LHCN-M2 (cell line): ENCODE results near the gene PGBD5. TPM values are rescaled to one million over a fixed set of nuclear protein-coding genes. Genes with fewer than 3 reads are reported as not detected.

Experiments
- DNase-seq: peaks from one replicate; pipeline ENCODE4 v3.0.0-alpha.2; 2012; ENCODE audit warnings: low read depth
- total RNA-seq: library from RNA; depleted of rRNA; stranded (reverse); fragments of >200 nt; gene quantifications from 2 replicates; pipeline ENCODE4 v1.2.3, GENCODE V29; 2014

PGBD5 gene
- total RNA-seq, 1 experiment from 2014 or later, result 0.29 TPM

DNA sequence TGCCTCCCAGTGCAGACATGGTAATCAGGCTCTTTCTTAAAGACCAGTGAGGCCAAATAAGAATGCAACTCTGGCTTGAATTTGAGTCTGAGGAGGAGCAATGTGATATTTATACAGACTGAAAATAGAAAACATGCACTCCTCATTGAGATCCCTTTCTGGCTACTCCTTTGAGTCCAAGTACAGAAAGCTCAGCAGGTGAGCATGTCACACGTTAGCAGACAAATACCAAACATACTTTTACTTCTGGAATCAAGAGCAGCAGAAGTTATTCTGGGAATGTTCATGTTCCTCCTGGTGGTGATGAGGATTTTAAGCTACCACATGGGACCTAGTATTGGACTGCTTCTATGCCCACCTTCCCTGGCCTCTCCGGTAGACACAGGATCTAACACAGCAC lies 48.3 kb downstream of the PGBD5 start:
- DNase-seq, result no peak

DNA sequence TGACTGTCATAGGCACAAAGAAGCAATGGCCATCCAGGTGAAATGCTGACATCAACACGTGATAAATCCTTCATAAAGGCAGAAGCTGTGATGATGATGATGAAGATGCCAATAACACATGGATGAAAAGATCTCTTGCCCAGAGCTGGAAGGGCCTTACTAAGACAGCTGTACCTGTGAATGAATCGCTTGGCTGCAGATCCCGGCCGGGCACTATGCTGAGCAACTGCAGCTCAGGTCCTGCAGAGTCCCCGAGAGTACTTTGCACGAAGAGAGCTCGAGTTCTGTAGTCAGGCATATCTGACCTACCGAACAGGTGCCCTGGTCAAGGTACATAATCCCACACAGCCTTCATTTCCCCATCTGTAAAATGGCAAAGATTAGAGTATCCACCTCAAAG lies 48.8 kb downstream of the PGBD5 start:
- DNase-seq, result no peak

DNA sequence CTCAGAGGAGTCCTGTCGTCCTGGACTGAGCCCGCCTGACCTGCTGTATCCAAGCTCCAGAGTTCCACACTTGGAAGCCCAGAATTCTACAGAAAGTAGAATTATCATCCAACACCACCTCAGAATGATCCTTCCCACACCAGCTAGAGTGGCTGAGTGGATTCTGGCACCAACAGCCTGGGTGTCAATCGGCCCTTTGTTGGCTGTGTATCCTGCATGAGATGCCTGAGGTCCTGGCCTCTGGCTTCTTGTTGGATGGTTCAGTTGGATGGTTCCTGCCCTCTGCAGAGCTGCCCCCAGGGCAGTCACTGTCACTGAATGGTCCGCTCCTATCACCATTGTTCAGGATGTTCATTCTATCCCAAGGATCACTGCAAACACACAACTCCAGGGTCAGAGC lies 49.8 kb downstream of the PGBD5 start:
- no peak for DNase-seq

DNA sequence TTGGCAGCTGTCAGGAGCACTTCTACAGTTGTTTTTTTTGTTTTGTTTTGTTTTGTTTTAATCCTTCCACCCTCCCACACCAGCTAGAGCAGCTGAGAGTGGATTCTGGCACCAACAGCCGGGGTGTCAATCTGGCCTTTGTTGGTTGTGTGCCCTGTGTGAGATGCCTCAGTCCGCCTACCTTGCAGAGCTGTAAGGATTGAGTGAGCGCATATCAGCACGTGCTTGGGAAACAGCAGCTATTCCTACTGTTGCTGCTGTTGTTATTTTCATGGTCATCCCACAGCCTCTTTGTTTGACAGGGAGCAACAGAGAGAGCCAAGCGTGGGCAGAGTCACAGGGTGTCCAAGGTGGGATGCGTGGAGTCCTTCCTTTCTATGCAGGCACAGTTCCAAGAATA lies 50.4 kb downstream of the PGBD5 start:
- DNase-seq, result peak; percentile 18

DNA sequence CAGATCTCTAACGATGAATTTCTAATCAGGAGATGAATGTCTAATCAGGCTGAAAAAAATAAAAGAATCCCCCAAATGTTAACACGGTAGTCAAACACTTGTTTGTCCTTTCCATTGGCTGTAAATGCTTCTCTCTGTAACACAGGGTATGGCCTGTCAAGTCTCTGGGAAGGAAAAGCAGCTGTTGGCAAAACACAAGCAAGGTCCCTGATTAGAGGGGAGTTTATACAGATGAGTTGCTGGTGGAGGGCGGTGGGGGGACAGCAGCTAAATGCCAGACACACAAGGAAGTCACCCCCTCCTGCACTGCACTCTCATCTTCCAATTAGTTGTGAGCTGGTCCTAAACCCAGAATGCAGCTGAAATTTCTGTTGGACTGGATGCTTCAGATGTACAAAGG lies 51.0 kb downstream of the PGBD5 start:
- no peak for DNase-seq

DNA sequence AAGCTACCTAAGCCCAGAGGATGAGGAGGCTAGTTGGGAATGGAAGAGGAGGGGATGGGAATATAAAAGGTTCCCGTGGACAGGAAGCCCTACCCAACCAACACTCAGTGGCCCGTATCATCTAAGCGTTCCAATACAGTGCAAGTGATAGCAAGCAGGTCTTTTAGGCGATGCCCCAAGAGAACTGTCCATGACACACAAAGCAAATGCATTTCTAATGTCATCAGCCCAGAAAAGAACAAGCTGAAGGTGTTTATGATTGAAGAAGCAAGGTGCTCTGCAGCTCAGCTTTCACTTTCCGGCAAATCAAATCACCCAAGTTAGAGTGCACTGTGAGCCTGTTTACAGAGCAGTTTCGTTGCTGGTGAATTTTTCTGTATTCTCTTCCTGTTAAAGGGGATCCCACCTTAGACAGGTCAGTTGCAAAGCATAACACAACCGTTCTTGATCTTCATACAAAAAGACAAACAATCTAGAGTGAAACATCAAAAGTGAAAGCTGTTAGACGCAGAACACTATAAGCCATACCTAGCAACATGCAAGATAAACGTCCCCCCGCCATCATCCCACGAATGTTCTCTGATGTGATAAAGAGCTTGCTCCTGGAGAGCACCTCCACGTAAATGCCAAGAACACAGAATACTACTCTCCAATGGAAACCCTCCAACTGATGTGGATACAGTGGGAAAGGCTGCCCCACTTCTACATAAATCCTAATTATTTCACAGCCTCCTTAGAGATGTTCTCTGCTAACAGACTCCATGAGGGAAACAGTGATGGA lies 54.0 kb downstream of the PGBD5 start:
- no peak for DNase-seq

DNA sequence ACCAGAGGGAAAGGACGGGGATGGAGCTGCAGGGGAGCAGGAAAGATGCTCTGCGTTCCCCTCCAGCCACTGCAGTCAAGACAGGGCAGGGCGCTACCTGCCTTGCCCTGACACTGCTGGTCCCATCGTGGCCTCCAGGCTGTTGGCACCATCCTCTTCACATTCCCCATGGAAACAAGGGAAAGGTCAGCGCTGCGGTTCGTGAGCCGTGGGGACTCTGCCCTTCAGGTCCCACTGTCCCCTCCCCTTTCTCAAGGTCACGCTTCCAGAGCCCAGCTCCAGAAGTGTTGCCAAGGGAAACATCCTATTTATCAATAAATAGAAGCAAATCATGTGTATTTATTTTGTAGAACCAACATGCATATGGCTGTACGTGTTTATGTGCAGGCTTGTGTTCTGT lies 56.0 kb downstream of the PGBD5 start:
- no peak for DNase-seq

DNA sequence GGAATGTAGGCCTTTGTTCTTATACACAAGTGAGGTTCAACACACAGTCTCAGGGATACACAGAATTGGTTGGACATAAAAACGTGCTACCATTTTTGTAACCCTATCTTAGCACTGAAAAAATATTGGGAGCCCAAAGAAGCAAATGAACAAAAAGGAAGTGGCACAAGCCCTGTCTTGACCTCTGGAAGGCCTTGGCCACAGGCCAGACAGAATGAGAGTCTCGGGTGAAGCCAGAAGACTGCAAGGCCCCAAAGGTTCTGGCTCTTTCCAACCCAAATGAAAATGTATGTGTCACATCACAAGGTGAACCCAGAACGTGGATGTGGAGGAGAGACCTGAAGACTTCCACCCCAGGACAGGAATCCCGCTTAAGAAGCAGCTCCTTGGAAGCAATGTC lies 57.3 kb downstream of the PGBD5 start:
- DNase-seq, result no peak

DNA sequence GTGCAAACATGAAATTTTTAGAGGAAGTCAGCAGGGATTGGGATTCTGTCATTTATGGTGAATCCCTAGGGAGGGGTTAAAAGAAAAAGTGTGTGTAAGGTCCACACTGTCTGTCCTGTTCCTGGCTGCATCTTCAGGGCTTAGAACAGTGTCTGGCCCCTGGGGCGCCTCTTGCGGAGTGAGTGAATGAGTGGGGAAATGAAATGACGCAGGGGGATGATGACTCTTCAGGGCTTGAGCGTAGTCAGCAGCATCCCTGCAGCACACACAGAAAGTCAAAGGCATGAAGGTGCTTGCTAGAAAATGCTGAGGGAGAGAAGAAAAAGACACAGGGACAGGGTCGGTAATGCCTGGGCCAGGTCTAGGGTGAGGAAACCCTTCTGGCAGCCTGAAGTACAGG lies 57.8 kb downstream of the PGBD5 start:
- DNase-seq, result no peak

DNA sequence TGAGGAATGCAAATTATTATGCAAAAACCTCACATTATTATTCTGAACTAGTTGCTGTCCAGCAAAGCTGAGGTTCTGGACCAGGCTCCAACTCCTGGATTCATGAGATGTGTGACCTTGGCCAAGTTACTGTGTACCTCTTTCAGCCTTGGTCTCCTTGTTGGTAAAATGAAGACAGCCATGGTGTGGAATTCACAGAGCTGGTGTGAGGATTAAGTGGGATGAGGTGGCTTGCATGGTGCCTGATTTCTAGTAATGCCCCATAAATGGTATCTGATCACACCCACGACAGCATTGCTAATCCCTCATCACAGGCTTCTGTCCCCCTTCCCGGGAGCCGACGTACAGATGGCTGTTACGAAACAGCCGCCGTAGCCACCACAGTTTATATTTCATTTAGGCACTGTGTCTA lies 59.6 kb downstream of the PGBD5 start:
- DNase-seq, result no peak

DNA sequence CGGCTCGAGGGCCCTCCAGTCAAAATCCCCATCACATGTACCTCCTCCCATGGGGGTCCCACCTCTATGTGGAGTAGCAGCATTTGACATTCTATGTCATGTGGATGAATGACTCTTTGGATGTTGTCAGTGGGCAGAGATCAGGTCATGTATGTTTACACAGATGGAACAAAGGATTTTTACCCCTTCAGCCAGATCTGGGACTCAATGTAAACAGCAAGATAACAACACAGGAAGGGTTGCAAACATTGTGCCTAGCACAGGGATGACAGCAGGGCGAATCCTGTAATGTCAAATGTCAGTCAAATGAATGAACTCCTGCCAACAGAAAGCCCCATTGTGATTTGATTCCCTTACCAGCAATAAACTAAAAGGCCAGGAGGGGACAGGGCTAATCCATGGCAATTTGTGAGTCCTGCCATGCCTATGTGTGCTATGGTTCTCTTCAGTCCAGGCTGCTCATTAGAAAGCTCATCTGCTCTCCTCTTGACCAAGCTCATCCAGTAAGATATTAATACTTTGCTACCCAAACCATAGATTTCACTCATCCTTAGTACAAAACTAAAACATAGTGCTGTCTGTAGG lies 60.3 kb downstream of the PGBD5 start:
- no peak for DNase-seq

DNA sequence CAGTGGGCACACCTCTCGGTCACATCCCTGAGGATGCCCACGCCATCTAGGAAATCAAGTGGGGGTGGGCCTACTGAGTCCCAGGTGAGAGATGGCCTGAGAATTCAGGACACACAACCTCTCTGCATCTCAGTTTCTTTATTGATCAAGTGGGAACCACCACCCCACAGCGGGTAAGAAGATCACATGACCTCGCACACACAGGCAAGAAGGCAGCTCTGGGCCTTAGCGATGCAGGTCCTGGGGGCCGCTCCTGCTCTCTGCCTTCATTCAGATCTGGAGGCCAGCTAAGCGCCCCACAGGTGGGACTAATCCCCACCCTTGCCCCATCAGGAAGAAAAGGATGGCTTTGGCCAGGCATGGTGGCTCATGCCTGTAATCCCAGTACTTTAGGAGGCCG lies 63.2 kb downstream of the PGBD5 start:
- DNase-seq, result no peak

DNA sequence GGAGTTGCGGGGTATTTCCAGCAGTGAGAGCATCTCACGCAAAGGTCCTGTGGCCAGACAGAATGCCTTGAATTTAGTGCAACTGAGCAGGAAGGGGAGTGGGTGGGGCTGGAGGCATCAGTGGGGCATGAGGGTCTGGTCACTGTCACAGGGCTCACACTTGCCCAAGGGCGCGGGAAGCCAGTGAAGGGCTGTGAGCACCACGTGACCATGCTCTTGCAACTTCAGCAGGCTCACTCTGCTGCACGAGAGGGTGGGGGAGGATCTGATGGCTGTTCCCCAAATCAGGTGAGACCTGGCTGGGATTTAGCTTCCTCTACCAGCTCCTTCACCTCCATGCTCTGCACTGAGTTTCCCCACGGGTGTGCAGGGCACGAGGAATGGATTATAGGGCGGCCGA lies 64.2 kb downstream of the PGBD5 start:
- DNase-seq, result no peak

DNA sequence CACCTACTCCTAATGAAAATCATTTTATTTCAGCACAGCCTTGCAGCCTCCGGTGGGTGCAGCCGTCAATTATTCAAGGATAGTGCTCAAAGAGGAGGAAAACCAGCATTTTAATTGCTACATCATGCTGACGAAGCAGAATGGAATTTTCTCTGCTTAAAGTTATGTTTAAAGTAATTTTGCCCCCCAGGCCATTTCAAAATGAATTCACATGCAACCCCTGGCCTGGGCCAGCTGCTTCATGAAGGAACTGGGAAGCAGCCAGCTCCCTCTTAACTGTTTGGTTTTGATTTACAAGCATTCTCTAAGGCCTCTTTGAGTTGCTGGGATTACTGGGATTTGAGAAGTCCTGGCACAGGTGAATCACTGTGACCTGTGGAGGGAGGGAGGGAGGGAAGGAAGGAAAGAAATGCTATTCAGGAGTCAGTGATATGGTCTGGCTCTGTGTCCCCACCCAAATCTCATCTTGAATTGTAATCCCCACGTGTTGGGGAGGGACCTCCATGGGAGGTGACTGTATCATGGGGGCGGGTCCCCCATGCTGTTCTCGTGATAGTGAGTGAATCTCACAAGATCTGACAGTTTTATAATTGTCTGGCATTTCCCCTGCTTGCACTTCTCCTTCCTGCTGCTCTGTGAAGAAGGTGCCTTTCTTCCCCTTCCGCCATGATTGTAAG lies 66.0 kb downstream of the PGBD5 start:
- peak; percentile 6 for DNase-seq

DNA sequence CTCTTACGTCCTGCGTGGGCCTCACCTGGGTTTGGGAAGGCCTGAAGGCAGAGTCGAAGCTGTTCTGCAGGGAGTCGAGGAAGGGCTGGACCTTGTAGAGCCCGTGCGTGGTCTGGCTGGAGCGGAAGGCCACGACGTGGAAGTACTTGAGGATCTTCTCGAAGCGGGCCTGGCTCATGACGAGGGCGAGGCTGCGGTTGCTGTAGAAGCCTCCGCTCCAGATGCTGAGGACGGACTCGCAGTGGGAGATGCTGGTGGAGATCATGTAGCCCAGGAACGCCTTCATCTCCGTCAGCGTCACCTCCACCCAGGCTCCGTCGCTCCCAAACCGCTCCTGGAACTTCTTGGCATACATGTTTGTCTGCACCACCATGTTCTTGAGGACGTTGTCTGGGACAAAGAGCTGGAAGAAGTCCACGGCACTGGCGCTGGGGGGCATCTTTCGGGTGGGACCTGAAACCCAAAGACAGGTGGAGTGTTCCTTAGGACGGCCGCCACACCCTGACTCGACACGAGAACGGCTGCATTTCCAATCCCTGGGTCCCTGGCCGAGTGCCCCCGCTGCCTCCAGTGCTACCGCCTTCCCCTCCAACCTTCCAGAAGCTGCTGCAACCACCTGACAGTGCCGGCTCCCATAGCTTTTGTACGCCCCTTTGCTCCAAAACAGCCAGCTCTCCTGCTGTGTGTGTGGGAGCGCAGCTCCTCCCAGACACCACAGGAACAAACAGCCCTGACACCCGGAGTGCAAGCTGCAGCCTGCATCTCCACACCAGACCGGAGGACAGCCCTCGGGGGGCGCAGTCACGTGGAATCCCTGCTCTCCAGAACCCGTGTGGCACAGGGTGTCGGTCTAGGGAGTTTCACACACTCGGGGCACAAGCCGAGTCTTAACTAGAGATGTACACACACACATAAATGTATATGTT lies 69.0 kb downstream of the PGBD5 start:
- DNase-seq, result no peak

DNA sequence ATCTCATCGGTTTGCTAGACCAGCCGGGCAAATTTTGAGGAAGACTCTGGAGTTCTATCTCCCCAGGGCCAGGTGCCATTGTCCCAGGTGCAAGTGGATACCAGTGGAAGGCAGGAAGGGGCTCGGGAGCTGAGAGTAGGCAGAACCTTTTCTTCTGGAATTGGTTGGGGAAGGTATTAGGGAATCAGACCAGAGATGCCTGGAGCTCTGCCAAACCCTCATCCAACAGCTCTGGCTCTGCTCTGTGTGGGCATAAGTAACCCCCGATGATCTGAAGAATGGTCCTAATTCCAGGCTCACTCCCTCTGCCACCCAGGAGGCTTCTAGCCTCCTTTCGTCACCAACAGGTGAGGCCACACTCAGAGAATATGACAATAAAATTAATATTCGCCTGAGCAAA lies 69.9 kb downstream of the PGBD5 start:
- no peak for DNase-seq

DNA sequence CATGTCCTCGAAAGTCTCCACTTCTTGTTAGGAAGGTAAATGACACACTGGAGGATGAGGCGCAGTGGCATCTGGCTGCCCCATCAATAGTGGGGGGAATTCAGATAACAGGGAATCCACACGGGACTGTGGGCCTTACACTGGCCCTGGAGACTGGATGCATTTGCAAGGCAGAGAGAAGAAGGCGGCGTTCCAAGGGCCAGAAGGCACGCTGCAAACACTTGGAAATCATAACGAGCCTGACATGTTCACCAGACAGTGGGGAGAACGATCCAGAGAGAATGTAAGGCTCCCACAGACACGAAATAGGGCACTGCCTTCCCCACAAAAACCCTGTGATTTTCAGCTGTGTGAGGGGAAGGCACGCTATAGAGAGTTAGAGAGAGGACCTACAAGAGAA lies 70.5 kb downstream of the PGBD5 start:
- DNase-seq, result no peak

DNA sequence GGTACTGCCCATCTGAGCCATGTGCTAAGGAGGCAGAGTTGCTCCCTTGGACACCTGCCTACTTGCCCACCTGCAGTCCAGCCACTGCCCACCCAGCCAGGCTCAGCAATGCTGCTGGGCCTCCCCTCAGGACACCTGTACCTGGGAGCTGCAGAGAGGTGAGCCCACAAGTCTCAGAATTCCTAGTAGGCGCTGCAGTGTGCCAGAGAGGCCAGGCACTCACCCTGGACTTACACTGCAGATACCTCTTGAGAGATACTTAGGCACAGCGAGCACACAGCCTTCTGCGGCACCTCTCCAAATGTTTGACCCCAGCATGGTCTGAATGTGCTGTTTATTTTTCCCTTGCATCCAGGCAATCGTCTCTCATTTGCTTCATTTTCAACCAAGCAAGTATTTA lies 71.0 kb downstream of the PGBD5 start:
- no peak for DNase-seq

DNA sequence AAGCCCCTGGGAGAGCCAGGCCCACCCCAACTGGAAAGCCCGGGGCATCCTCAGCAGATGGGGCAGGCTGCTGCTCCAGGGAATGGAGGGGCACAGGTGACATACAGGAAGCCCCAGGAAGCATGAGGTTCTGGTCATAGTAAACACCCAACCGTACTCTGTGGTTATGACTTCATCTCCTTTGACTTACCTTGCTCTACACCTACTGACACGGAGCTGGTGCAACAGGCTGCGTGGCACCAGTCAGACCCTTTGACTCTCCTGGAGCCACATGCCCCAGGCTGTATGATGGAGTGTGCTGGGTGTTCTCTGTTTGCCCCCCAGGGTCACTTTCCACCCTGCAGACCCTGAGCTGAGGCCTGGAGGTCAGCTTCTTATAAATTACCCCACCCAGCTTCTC lies 72.1 kb downstream of the PGBD5 start:
- DNase-seq, result no peak

DNA sequence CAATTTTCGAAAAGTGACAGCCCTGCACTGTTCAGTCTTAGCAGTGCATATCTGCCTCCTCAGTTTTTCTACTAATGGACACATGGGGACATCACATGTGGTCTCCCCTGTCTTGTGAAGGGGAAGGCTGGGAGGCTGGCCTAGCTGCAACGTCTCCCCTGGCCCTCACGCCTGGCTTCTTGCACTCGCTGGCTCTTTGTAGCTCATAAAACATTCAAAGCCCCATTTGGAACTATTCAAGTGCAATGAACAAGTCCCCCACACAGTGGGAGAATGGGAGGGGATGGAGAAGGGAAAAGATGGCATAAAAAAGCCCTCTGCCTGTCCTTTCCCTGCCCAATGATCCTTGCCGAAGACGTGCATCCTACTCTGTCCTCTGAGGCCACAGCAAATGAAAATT lies 73.6 kb downstream of the PGBD5 start:
- DNase-seq, result no peak

DNA sequence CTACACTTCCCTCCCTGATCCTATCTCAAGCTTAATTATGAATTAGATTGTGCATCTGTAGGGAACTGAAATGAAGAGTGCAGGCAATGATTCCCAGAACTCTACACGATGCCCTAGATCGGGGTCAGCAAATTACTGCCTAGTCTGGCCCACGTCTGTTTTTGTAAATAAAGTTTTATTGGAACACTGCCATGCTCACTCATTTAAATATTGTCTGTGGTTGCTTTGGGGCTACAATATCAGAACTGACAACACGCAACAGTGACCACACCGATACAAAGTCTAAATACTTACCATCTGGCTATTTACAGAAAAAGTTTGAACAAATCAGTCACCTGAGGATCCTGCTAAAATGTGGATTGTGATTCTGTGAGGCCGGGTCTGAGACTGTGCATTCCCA lies 74.1 kb downstream of the PGBD5 start:
- no peak for DNase-seq

DNA sequence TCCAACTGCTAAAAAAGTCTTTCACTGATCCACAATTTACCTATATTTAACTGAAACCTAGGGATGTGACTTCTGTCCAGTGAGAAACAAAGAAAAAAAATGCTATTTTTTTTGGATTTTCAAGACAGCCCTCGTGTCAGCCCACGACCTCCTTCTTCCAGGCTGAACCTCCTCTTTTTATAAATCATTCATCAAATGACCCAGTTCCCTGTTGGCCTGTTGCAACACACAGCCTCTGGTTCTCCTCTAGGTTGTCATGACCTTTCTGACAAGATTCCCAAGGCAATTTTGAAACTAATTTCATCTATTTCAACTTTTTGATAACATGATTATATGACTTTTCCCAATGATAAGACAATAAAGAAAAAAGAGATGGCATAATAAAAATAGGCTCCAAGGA lies 74.6 kb downstream of the PGBD5 start:
- DNase-seq, result no peak
